NCI-H2029 treated with DMSO at 0.1 percent for 48 hours (cell line): Measurements from ENCODE around the gene TNPO2.

ENCODE experiments used
- DNase-seq: peaks from one replicate; lab custom pipeline; 2025; lab: John Stamatoyannopoulos, UW

The TNPO2 gene

GRCh38 chr19:12723641-12724426, at the start of gene TNPO2:
TSS of gene TNPO2 (minus strand) at chr19:12723932. CDS start at chr19:12720977, 2,955 bp downstream.
- DNase-seq: peak; percentile 57

GRCh38 chr19:12772323-12772722, 48.6 kb upstream of the TNPO2 start:
- DNase-seq: no peak

DNA sequence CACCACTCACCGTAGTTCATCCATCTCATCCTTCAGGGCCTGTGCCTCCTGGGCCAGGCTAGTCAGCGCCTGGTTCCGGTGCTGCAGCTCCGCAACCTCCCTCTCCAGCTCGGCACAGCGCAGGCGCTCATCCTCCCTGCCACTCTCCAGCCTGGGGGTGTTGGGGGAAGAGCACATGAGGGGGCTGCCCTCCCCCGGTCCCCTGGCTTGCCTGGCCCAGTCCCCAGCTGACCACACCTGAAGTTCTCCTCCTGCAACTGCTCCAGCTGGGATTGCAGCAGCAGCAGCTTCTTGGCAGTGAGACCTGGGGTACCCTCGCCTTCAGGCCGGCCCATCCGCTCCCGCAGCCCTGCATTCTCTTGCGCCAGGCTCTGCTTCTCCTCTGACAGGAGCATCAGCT, 47.2 kb upstream of the TNPO2 start:
- DNase-seq: no peak

DNA sequence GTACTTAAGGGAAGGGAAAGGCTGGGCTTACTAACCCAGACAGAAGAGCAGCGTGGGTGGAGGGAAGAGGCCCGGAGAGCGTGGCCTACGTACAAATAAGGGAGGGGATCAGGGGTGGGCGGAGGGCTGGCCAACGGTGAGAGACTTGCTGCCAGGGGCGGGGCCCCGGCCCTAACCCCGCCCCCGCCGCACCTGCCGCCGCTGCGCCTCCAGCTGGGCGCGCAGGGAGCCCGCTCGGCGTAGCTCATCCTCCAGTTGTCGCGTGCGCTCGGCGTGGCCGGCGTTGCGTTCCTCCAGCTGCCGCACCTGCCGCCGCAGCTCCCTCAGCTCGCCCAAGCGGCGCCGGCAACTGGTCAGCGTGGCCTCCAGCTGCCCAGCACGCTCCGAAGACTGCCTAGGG, 46.0 kb upstream of the TNPO2 start:
- DNase-seq: no peak

- DNase-seq: no peak
Measured at GRCh38 chr19:12767666-12768065, 43.9 kb upstream of the TNPO2 start.

GRCh38 chr19:12767150-12767549, 43.4 kb upstream of the TNPO2 start:
- DNase-seq: no peak

- DNase-seq: no peak
Measured at GRCh38 chr19:12766051-12766521, 42.4 kb upstream of the TNPO2 start.

GRCh38 chr19:12764698-12765097, 41.0 kb upstream of the TNPO2 start:
- DNase-seq: no peak

DNA sequence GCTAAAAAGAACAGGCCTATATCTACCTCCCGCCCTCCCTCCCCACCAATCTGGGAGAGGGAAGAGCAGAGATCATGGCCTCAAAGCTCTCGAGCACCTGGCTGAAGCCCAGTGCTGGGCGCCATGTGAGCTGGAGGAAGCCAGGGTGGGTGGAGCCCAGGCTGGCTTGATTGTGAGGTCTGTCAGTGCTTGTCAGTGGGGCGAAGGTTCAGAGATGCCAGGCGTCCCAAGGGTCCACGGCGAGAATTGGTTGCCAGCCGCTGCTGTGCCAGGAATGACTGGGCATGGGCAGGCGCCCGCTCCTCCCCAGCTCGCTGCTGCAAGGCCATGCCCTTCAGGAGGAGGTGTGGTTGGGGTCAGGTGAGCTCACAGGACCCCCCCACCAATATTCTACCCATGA, 39.4 kb upstream of the TNPO2 start:
- no peak for DNase-seq

DNA sequence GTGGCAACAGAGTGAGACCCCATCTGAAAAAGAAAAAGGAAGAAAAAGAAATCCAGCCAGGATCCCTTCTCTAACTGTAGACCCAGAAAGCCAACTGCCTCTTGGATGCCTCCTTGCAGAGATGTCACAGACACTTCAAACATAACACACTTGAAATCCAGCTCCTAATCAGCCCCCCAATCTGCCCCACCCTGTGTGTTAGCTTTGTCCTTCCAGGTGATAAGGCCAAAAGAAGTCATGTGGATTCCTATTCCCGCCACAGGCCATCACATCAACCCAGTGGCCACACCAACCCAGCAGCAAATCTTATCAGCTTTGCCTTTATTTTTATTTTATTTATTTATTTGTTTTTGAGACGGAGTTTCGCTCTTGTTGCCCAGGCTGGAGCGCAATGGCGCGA, 36.0 kb upstream of the TNPO2 start:
- no peak for DNase-seq

- DNase-seq: peak; percentile 22
Measured at GRCh38 chr19:12757544-12758274, 34.0 kb upstream of the TNPO2 start.

GRCh38 chr19:12756150-12756883, 32.6 kb upstream of the TNPO2 start:
- DNase-seq: no peak

DNA sequence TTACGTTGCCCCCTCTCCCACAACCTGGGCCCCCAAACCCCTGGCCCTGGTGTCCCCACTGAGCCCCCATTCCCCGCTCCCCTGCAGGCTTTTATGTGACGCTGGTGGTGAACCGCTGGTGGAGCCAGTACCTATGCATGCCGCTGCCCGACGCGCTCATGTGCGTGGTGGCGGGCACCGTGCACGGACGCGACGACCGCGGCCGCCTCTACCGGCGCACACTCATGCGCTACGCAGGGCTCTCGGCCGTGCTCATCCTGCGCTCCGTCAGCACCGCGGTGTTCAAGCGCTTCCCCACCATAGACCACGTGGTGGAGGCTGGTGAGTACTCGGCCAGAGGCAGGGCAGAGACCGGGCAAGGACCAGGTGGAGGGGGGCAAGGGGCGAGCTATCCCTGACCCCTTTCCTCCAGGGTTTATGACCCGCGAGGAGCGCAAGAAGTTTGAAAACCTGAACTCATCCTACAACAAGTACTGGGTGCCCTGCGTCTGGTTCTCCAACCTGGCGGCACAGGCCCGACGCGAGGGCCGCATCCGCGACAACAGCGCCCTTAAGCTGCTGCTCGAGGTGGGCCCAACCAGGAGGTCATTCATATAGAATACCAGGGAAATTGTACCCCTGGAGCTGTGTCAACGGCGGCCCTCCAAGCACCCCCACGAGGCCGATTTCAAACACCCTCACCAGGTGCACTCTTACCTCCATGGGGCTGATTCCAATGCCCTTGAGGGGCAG, 30.9 kb upstream of the TNPO2 start:
- DNase-seq: no peak

- DNase-seq: no peak
Measured at GRCh38 chr19:12752056-12752781, 28.5 kb upstream of the TNPO2 start.

DNA sequence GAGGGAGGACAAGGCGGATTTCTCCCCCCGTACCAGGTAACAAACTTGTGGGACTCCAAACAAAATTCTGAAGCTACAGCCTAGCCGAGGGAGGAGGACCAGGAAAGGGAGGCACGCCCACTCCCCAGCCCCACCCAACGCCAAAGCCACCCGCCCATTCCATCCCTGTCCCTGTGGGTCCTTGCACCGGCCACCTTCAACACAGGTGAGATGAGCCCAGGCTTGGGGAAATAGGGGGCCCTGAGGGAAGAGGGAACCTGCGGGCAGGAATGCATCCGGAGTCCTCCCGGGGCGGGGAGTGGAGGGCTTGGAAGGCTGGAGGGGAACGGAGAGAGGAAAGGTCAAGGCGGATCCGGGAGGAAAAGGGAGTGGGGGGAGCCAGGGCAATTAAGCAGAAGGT, 27.9 kb upstream of the TNPO2 start, which contains the start of gene BEST2:
BEST2 (plus strand) TSS at position 157 of the 400 bp plus-strand sequence. CDS start 802 bp downstream, outside the sequence.
- no peak for DNase-seq

DNA sequence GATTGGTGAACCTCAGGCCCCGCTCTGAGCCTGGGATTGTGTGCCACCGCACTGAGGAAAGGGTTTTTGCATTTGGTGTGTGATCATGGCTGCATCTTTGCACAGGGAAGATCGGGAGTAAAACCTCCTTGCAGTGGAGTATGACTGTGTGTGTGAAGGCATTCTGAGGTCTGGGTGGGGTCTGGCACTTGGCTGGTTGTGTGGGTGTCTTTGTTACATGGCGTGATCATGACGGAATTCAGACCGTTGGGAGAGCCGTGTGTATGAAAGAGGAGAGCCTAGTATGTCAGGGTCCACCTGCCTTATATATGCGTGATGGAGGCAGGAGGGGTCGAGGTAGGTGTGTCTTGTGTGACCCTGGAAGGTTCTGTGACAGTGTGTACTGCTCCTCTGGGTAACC, 27.1 kb upstream of the TNPO2 start:
- no peak for DNase-seq

DNA sequence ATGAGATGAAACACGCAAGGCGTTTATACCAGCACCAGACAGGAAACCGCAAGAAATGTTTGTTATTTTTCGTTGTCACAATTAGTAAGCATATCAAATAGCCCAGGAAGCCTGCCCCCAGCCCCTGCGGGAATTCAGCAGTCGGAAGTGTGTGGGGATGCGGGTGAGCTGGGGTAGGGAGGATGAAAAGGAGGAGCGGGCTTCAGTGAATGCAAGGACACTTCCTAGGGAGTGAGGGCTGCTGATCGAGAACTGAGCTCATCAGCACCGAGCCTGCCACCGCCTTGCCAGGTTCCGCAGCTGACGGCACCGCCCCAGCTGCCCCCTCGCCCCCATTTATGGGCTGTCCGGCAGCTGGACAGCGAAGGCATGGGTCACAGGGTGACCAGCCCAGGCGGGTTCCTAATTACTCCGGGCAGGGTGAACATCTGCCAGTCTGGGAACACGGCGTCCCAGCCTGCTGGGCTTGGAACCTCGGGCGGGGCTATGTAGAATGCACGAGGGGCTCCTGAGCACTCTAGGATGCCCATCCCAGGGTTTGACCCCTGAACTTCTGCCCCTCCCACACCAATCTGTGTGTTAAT, 26.3 kb upstream of the TNPO2 start:
- DNase-seq: no peak

GRCh38 chr19:12748489-12748888, 24.8 kb upstream of the TNPO2 start:
- DNase-seq: no peak

DNA sequence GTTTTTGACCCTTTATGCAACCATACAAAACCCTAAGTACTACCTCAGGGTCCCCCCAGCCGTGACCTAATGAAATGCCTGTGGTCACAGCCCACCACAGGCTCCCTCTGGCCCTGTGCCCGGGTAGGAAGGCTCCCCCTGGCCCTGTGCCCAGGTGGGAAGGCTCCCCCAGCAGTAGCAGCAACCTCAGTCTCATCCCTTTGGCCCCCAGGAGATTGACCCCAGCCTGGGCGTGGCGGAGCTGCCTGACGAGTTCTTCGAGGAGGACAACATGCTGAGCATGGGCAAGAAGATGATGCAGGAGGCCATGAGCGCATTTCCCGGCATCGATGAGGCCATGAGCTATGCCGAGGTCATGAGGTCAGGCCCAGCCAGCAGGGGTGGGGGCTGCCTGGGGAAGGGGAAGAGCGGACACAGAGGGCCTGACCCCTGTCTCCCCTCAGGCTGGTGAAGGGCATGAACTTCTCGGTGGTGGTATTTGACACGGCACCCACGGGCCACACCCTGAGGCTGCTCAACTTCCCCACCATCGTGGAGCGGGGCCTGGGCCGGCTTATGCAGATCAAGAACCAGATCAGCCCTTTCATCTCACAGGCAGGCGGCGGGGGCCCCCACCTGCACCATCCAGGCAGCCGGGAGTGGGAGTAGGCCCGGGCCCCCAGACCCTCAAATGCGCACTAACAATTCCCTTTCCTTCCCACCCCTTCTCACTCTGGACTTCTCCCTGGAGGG, 21.6 kb upstream of the TNPO2 start:
- no peak for DNase-seq

DNA sequence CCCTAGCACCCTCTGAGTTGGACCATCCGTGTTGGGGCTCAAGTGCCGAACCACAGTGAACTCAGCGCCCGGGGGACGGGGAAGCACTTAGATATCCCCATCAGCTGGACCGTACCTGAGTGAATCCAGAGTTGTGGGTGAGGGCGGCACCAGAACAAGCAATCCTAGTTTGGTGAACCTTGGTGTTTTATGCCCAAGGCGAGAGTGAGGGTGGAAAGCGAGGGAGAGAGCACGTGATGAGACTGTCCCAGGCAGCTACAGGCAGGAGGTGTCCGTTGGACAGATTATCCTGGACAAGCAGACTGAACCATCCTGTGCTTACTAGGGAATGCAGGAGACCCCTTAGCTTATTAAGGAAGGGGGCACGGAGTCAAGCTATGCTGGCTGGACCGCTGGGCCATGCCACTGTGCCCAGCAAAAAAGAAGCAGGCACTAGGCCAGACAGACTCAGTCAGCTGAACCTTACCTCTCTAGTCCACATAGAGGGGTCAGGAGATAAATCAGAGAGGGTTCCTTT, 14.2 kb upstream of the TNPO2 start:
- DNase-seq: no peak
